Measurements from ENCODE around the gene ATP11C.

DNA sequence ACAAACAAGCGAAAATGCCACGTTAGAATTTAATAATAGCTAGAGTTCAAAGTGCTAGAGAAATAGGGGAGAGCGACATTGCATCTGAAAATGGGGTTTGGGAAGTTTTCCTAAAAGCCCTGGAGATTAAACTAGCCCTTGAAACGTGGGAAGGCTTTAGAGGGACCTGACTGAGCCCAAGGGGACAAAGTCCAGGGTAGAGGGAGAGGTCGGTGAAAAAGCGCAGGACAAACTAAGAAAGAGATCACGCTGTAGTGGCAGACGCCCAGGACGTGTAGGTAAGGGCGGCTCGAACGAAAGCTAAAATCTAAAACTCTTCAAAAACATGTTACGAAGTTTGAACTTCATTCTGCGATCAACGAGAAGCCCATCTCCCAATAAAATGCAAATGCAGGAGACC lies 1.1 kb upstream of the ATP11C start:
- TF ChIP-seq, protein P1, sequence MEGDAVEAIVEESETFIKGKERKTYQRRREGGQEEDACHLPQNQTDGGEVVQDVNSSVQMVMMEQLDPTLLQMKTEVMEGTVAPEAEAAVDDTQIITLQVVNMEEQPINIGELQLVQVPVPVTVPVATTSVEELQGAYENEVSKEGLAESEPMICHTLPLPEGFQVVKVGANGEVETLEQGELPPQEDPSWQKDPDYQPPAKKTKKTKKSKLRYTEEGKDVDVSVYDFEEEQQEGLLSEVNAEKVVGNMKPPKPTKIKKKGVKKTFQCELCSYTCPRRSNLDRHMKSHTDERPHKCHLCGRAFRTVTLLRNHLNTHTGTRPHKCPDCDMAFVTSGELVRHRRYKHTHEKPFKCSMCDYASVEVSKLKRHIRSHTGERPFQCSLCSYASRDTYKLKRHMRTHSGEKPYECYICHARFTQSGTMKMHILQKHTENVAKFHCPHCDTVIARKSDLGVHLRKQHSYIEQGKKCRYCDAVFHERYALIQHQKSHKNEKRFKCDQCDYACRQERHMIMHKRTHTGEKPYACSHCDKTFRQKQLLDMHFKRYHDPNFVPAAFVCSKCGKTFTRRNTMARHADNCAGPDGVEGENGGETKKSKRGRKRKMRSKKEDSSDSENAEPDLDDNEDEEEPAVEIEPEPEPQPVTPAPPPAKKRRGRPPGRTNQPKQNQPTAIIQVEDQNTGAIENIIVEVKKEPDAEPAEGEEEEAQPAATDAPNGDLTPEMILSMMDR (IDR thresholded peaks at IDR 0.05): no peak
- no peak for TF ChIP-seq NR1H2 (CRISPR knock-in tag; IDR thresholded peaks at IDR 0.05)
- no peak for TF ChIP-seq ESRRA (CRISPR knock-in tag; IDR thresholded peaks at IDR 0.05; ENCODE audit: borderline replicate concordance)

Data from WTC11 (cell line).